Endodermal cell (in vitro differentiated cells): ENCODE results near the gene CYP17A1. TPM values are rescaled to one million over a fixed set of nuclear protein-coding genes. Genes with fewer than 3 reads are reported as not detected.
"Not testable (repeated sequence)": the region's sequence is repeated elsewhere in the genome, so short reads cannot be mapped to it uniquely, and the experiment has no call there.

Experiments used
- DNase-seq: peaks from one replicate; pipeline ENCODE4 v3.0.0-alpha.2; 2017
- H3K27ac ChIP-seq: 2 replicates; pipeline ENCODE4 v1.5.1; 2013; ENCODE audit warnings: mild to moderate bottlenecking, low read depth, low read length, moderate library complexity
- H3K27me3 ChIP-seq: 2 replicates; pipeline ENCODE4 v1.6.1; 2013; ENCODE audit warnings: mild to moderate bottlenecking, low read length, moderate library complexity; ENCODE audit not compliant: insufficient read depth, control insufficient read depth, poor library complexity, severe bottlenecking
- H3K36me3 ChIP-seq: 2 replicates; pipeline ENCODE4 v1.7.0; 2013; ENCODE audit warnings: mild to moderate bottlenecking, low read length, moderate library complexity; ENCODE audit not compliant: control insufficient read depth, insufficient read depth
- H3K4me1 ChIP-seq: one replicate; pipeline ENCODE4 v1.7.0; 2013; ENCODE audit warnings: low read length; ENCODE audit not compliant: control insufficient read depth, insufficient read depth
- H3K4me3 ChIP-seq: 2 replicates; pipeline ENCODE4 v1.5.1; 2013; ENCODE audit warnings: mild to moderate bottlenecking, low read length, moderate library complexity
- H3K9ac ChIP-seq: 2 replicates; pipeline ENCODE4 v1.6.1; 2013; ENCODE audit warnings: mild to moderate bottlenecking, low read length, moderate library complexity; ENCODE audit not compliant: poor library complexity, severe bottlenecking; ENCODE audit errors: extremely low read depth
- H3K9me3 ChIP-seq: 2 replicates; pipeline ENCODE4 v1.6.1; 2013; ENCODE audit warnings: mild to moderate bottlenecking, low read length, moderate library complexity; ENCODE audit not compliant: control insufficient read depth
- H3K27ac Mint-ChIP-seq: 2 replicates; pipeline ENCODE4 v1.8.0; 2020; ENCODE audit warnings: mixed read lengths
- H3K27me3 Mint-ChIP-seq: 2 replicates; pipeline ENCODE4 v1.8.0; 2021; ENCODE audit warnings: mild to moderate bottlenecking, mixed read lengths; ENCODE audit not compliant: insufficient read depth
- H3K36me3 Mint-ChIP-seq: 2 replicates; pipeline ENCODE4 v1.8.0; 2020; ENCODE audit warnings: low read depth, mixed read lengths
- H3K4me1 Mint-ChIP-seq: 2 replicates; pipeline ENCODE4 v1.8.0; 2020; ENCODE audit warnings: mixed read lengths
- H3K4me3 Mint-ChIP-seq: 2 replicates; pipeline ENCODE4 v1.8.0; 2020; ENCODE audit warnings: mild to moderate bottlenecking, moderate library complexity, mixed read lengths
- H3K9me3 Mint-ChIP-seq: 2 replicates; pipeline ENCODE4 v1.8.0; 2020; ENCODE audit warnings: mild to moderate bottlenecking, mixed read lengths
- CTCF ChIP-seq: fragments of 200-600 bp; sonication (generic); conservative IDR thresholded peaks from 2 replicates; pipeline ENCODE4 v1.5.0; 2021; ENCODE audit warnings: antibody characterized with exemption, mild to moderate bottlenecking
- WGBS, 2 experiments: methylation state at CpG; one replicate each; pipeline versions ENCODE4 v1.1.5 to v1.1.7; 2013; ENCODE audit warnings: missing lambda C conversion rate in 2 of 2, mixed read lengths in 1 of 2; ENCODE audit not compliant: insufficient coverage in 1 of 2, insufficient read length in 1 of 2; 5-methylcytosine and 5-hydroxymethylcytosine counted together
- total RNA-seq, 2 donors: library from RNA; stranded (reverse); fragmentation: NEBNext Ultra II Directional in 1 of 2; extraction: Animal tissue kit (Norgen Biotek cat#: 25700) in 1 of 2; gene quantifications; 2 replicates in 1 of 2; 3 replicates in 1 of 2; pipeline ENCODE4 v1.2.1, GENCODE V29; 2021

The CYP17A1 gene
- total RNA-seq, 2 donors from 2014 or later: not detected

- not testable (repeated sequence) for H3K27ac ChIP-seq, H3K27me3 ChIP-seq, H3K4me1 ChIP-seq, H3K27me3 Mint-ChIP-seq, H3K27ac Mint-ChIP-seq, H3K4me1 Mint-ChIP-seq, H3K9ac ChIP-seq, H3K36me3 ChIP-seq, H3K4me3 ChIP-seq, DNase-seq, H3K4me3 Mint-ChIP-seq, H3K36me3 Mint-ChIP-seq, H3K9me3 ChIP-seq
- TF ChIP-seq CTCF: peak; percentile 44
- 73% methylated on average over 8 of the region's 8 CpGs for WGBS, 2 experiments
- H3K9me3 Mint-ChIP-seq: peaks cover 48% of the 10 kb centered on the region
These were observed 5.9 kb upstream of the CYP17A1 start for GRCh38 chr10:102843139-102843538.

DNA sequence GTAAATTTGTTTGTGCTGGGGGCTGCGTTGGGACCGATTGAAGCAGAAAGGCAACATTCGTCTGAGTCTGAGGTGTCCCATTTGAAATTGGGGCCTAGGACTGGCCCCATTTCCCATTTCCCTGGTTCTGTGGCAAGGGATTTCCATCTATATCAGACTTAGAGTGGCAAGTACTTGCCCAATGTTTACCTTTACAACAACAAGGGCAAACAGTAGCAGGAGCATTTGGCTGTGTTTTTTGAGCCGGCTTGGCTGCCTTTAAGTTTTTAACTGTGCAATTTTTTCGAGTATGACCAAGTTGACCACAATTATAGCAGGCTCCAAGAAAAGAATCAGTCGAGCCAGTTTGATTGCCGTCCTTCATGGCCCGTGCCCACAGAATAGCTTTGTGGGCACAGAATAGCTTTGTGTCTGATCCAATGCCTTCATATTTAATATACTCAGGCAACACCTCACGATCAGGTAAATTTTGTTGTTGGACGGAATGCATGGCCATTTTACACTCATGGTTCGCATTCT is 4.7 kb upstream of the CYP17A1 start:
- H3K4me1 Mint-ChIP-seq: no peaks in the 10 kb centered on the region
- 88 to 95% methylated on average over 8 to 11 of the region's 11 CpGs for WGBS, 2 experiments

DNA sequence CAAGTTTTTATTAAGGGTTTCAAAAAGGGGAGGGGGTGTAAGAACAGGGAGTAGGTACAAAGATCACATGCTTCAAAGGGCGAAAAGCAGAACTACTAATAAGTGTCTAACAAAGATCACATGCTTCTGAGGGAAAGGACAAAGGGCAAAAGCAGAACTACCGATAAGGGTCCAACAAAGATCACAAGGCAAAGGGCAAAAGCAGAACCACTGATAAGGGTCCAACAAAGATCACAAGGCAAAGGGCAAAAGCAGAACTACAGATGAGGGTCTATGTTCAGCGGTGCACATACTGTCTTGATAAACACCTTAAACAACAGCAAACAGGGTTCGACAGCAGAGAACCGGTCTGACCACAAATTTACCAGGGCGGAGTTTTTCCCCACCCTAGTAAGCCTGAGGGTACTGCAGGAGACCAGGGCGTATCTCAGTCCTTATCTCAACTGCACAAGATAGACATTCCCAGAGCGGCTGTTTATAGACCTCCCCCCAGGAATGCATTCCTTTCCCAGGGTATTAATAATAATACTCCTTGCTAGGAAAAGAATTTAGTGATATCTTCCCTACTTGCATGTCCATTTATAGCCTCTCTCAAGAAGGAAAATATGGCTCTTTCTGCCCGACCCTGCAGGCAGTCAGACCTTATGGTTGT is 1.2 kb upstream of the CYP17A1 start:
- not testable (repeated sequence) for H3K27me3 ChIP-seq, DNase-seq, H3K4me1 Mint-ChIP-seq, H3K27me3 Mint-ChIP-seq, H3K36me3 ChIP-seq, H3K4me1 ChIP-seq, H3K36me3 Mint-ChIP-seq, H3K27ac ChIP-seq, H3K9me3 ChIP-seq, H3K4me3 ChIP-seq, H3K27ac Mint-ChIP-seq, H3K4me3 Mint-ChIP-seq, H3K9ac ChIP-seq
- WGBS, 2 experiments: 89 to 97% methylated on average over 3 to 9 of the region's 9 CpGs
- peaks cover 28% of the 10 kb centered on the region for H3K9me3 Mint-ChIP-seq

More for the DNA sequence above, 4.7 kb upstream of the CYP17A1 start:
- H3K36me3 ChIP-seq: no peaks in the 10 kb centered on the region
- H3K36me3 Mint-ChIP-seq: peaks cover 11% of the 10 kb centered on the region
- H3K4me1 ChIP-seq: no peaks in the 10 kb centered on the region
- DNase-seq: no peak
- no peak overlapping the region for H3K27ac ChIP-seq
- no peak overlapping the region for H3K4me3 Mint-ChIP-seq
- no peak for TF ChIP-seq CTCF
- no peak overlapping the region for H3K27ac Mint-ChIP-seq
- peaks cover 51% of the 10 kb centered on the region for H3K9me3 Mint-ChIP-seq
- peaks cover 15% of the 10 kb centered on the region for H3K9me3 ChIP-seq
- H3K27me3 Mint-ChIP-seq: peaks cover 5% of the 10 kb centered on the region
- no peaks in the 10 kb centered on the region for H3K27me3 ChIP-seq
- no peak overlapping the region for H3K9ac ChIP-seq
- H3K4me3 ChIP-seq: no peak overlapping the region
